ENCODE results near the gene NOL7.

The NOL7 gene

DNA sequence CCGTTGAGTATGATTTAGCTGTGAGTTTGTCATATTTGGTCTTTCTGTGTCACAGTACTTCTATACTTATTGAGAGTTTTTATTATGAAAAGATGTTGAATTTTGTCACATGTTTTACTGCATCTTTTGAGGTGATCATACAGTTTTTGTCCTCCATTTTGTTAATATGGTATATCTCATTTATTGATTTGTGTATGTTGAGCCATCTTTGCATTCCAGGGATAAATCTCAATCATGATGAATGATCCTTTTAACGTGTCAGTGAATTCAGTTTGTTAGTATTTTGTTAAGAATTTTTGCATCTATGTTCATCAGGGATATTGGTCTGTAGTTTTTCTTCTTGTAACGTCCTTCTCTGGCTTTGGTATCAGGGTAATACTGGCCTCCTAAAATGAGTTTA lies 37.2 kb upstream of the NOL7 start:
- no peak for FAIRE-seq

DNA sequence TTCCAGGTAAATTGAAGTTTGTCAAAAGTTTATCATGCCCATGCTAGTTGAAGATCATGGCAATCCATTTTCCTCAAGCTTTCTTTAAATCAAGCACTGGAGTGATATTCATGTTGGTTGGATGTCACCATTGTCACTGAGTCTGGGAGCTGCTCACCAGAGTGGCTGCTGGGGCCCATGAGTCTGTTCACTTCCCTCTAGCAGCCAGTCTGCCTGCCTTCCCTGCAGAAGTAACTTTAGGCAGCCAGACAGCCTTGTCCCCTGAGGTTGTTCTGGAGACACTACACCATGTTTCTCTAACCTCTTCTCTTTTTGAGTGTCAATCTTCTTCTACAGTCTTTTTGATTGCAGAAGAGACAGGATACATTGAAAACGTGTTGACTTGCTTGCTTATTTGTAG lies 35.2 kb upstream of the NOL7 start:
- FAIRE-seq (no peak), DNase-seq (ENCODE audit: insufficient read length) (no peak)
- TF ChIP-seq POLR2A (IDR thresholded peaks at IDR 0.05; ENCODE audit: low read depth, low read length) (no peak), TAF1 (IDR thresholded peaks at IDR 0.05; ENCODE audit: borderline replicate concordance, low read depth, low read length) (no peak), POLR2AphosphoS5 (IDR thresholded peaks at IDR 0.05; ENCODE audit: low read depth, low read length) (no peak)

More for the DNA sequence above, 37.2 kb upstream of the NOL7 start:
- TF ChIP-seq POLR2A (IDR thresholded peaks at IDR 0.05; ENCODE audit: low read depth, low read length), result no peak
- TF ChIP-seq TAF1 (IDR thresholded peaks at IDR 0.05; ENCODE audit: borderline replicate concordance, low read depth, low read length), result no peak
- TF ChIP-seq POLR2AphosphoS5 (IDR thresholded peaks at IDR 0.05; ENCODE audit: low read depth, low read length), result no peak
- no peak for DNase-seq (ENCODE audit: insufficient read length)

DNA sequence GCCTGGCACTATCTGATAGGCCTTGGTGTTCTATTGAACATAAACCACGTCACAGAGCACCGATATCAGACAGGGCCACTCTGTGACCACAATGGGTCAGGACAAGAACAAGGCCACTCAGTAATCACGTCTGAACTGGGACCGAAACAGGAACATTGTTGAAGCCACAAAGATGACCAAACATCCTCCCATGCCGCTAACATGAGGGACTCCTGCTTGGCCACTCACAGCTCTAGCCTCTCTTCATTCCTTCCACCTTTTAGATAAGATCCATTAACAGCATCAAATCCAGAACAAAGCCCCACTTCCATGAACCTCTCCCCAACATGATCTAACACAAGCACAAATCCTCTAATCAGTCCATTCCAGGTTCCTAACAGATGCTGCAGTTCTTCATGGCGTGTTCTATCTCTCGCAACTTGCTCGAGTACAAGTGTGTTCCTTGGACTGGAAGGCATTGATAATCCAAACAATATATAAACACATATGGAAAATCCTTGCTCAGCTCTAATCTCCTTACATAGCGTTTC lies 33.4 kb upstream of the NOL7 start:
- TF ChIP-seq POLR2AphosphoS5 (IDR thresholded peaks at IDR 0.05; ENCODE audit: low read depth, low read length) (no peak), TAF1 (IDR thresholded peaks at IDR 0.05; ENCODE audit: borderline replicate concordance, low read depth, low read length) (no peak), POLR2A (IDR thresholded peaks at IDR 0.05; ENCODE audit: low read depth, low read length) (no peak)
- DNase-seq (ENCODE audit: insufficient read length) (no peak), FAIRE-seq (peak; percentile 38)

DNA sequence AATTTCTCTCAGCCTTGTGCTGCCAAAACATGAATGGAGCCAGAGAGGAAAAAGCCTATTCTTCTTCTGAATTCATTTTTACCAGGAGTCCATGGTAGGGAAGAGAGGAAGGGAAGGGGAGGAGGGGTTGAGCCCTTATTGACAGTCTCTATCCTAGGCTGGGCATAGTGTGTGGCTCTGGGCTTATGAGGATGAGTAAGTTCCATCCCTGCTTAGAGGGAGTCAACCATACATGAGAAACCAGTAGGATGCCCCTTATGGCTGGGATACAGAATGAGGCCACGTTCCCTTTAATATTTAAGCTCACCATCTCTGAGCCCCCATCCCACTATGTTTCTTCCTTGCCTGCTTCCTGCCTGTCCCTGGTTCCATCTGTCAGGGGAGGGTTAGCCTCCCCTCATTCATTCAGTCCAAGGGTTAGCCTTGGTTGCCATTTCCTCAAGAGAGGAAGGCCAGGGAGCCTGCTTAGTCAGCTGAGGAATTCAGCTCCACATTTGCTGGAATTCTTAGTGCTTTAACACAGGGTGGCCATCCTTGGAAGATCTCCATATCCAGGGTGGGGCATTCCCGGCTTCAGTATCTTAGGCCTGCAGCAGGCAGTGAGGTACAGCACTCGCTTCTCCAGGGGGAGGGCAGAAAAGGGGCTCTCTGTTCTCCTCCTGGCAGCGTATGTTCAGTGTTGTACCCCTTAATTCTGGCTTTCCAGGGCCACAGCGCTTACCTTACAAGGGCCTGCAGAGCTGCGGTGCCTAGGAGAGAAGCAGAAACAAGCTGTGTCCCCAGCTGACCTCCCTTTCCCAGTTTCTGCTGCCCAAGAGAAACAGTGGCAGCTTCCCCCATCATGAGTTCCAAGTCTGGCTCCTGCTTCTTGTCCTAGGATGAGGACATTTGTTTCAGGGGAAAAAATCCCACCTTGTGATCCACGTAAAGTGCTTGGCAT lies 28.3 kb upstream of the NOL7 start:
- no peak for FAIRE-seq
- DNase-seq (ENCODE audit: insufficient read length), result no peak

DNA sequence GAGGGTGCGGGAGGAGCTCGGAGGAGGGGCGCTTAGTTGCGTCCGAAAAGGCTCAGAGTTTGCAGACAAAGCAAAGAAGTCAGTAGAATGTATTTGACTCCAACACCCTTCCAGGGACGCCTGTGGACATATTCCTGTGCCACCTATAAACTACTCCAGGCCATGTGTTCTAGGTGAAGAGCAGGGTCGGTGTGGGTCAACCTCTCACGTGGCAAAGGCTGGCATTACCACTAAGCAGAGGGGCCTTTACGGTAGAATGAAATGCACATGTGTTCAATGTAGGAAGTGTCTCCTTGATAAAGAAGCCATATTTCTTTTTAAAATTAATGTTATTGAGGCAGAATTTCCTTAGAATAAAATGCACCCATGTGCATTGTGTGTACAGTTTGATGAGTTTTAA lies 25.3 kb upstream of the NOL7 start:
- no peak for FAIRE-seq

More for the DNA sequence above, 28.3 kb upstream of the NOL7 start:
- TF ChIP-seq POLR2AphosphoS5 (IDR thresholded peaks at IDR 0.05; ENCODE audit: low read depth, low read length) (no peak), TAF1 (IDR thresholded peaks at IDR 0.05; ENCODE audit: borderline replicate concordance, low read depth, low read length) (no peak), POLR2A (IDR thresholded peaks at IDR 0.05; ENCODE audit: low read depth, low read length) (no peak)

DNA sequence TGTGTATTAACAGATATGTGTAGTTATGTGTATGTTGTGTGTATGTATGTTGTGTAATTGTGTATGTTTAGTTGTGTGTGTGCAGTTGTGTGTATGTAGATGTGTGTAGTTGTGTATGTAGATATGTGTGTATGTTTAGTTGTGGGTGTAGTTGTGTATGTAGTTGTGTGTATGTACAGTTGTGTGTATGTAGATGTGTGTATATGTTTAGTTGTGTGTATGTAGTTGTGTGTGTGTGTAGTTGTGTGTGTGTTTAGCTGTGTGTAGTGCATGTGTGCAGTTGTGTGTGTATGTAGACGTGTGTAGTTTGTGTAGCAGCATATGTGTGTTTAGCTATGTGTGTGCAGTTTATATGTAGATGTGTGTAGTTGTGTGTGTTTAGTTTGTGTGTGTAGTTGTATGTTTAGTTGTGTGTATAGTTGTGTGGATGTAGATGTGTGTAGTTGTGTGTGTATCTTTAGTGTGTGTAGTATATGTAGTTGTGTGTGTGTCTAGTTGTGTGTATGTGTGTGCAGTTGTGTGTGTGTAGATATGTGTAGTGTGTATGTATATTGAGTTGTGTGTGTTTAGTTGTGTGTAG lies 24.5 kb upstream of the NOL7 start:
- DNase-seq (ENCODE audit: insufficient read length) (no peak), FAIRE-seq (peak; percentile 51)
- TF ChIP-seq POLR2AphosphoS5 (IDR thresholded peaks at IDR 0.05; ENCODE audit: low read depth, low read length), result no peak
- TF ChIP-seq POLR2A (IDR thresholded peaks at IDR 0.05; ENCODE audit: low read depth, low read length), result no peak
- TF ChIP-seq TAF1 (IDR thresholded peaks at IDR 0.05; ENCODE audit: borderline replicate concordance, low read depth, low read length), result no peak

More for the DNA sequence above, 25.3 kb upstream of the NOL7 start:
- TF ChIP-seq TAF1 (IDR thresholded peaks at IDR 0.05; ENCODE audit: borderline replicate concordance, low read depth, low read length) (no peak), POLR2A (IDR thresholded peaks at IDR 0.05; ENCODE audit: low read depth, low read length) (no peak), POLR2AphosphoS5 (IDR thresholded peaks at IDR 0.05; ENCODE audit: low read depth, low read length) (no peak)
- DNase-seq (ENCODE audit: insufficient read length), result no peak

DNA sequence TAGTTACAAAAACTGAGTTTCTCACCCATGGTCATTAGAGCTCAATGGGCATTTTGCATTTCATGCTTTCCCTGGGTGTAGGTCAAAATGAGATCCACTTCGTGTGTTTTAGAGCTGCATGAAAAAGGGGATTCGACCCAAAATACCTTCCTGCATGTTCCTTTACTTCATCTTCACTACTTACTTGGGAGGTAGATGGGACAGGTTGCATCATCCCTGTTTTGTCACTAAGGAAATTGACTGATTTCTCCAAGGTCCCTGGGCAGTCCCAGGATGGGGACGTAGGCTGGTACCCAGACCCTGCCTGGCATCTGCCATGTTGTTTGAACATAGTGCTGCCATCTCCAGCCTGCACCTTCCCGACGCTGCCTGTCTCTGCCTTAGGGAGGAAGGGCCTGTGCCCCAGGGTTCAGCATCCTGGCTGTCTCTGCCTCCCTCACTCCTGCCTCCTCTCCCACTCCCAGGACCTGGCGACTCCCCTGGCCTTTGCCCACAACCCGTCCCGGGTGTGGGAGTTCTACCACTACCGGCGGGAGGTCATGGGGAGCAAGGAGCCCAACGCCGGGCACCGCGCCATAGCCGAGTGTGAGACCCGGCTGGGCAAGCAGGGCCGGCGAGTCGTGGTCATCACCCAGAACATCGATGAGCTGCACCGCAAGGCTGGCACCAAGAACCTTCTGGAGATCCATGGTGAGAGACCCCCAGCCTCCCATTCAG lies 23.8 kb upstream of the NOL7 start:
- FAIRE-seq (no peak), DNase-seq (ENCODE audit: insufficient read length) (no peak)
- TF ChIP-seq TAF1 (IDR thresholded peaks at IDR 0.05; ENCODE audit: borderline replicate concordance, low read depth, low read length), result no peak
- no peak for TF ChIP-seq POLR2A (IDR thresholded peaks at IDR 0.05; ENCODE audit: low read depth, low read length)
- TF ChIP-seq POLR2AphosphoS5 (IDR thresholded peaks at IDR 0.05; ENCODE audit: low read depth, low read length), result no peak

DNA sequence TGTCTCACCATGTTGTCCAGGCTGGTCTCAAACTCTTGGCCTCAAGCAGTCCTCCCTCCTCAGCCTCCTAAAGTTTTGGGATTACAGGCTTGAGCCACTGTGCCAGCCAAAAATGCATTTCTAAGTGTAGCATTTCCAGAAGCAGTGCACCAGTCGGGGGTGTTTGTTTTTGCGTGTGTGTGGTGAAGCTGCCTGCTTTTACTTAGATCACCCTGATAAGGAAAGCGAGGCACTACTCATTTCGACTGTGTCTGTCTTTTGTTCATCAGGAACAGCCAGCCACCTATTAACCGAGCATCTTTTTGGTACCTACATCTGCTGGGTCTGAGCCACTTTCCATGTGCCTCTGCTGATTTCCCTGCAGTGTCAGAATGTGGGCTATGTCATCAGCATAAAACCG lies 22.0 kb upstream of the NOL7 start:
- no peak for FAIRE-seq
- DNase-seq (ENCODE audit: insufficient read length), result no peak
- no peak for TF ChIP-seq POLR2A (IDR thresholded peaks at IDR 0.05; ENCODE audit: low read depth, low read length)
- TF ChIP-seq POLR2AphosphoS5 (IDR thresholded peaks at IDR 0.05; ENCODE audit: low read depth, low read length), result no peak

DNA sequence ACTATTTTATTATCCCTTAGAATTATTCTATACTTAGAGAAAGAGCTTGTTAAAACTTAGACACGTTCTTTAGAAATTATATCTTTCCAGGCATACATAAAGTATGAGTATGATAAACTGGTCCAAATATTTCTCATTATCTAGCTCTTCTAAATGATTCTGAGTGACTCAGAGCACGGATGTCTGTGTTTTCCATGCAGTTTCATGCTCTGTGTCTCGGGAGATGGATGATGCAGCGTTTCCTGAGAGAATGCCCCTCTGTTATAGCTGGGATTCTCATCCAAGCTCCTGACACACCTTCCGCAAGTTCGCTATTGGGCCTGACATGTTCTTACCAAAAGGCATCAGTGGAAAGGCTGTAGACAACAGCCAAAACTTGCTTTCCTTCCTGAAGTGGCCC lies 21.4 kb upstream of the NOL7 start:
- no peak for FAIRE-seq
- no peak for DNase-seq (ENCODE audit: insufficient read length)
- TF ChIP-seq TAF1 (IDR thresholded peaks at IDR 0.05; ENCODE audit: borderline replicate concordance, low read depth, low read length) (no peak), POLR2A (IDR thresholded peaks at IDR 0.05; ENCODE audit: low read depth, low read length) (no peak), POLR2AphosphoS5 (IDR thresholded peaks at IDR 0.05; ENCODE audit: low read depth, low read length) (no peak)

DNA sequence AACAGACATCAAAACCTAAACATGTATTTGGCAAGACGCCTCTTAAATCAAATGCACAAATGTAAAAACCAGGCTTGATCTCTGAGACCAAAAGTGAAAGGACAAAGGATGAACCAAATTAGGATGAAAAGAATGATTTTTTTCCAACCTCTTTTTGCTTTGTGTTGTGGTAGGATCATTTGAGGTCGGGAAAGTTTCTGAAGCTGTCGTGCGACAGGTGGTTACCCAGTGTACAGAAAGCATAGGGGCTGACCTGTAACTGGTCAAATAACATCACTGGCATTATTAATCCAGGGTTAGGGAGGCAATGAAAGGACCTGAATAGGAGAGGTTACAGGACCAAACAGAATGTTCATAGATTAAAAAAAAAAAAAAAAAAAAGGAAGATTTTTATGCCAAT lies 18.1 kb upstream of the NOL7 start:
- FAIRE-seq (no peak), DNase-seq (ENCODE audit: insufficient read length) (no peak)
- TF ChIP-seq POLR2A (IDR thresholded peaks at IDR 0.05; ENCODE audit: low read depth, low read length) (no peak), TAF1 (IDR thresholded peaks at IDR 0.05; ENCODE audit: borderline replicate concordance, low read depth, low read length) (no peak), POLR2AphosphoS5 (IDR thresholded peaks at IDR 0.05; ENCODE audit: low read depth, low read length) (no peak)

DNA sequence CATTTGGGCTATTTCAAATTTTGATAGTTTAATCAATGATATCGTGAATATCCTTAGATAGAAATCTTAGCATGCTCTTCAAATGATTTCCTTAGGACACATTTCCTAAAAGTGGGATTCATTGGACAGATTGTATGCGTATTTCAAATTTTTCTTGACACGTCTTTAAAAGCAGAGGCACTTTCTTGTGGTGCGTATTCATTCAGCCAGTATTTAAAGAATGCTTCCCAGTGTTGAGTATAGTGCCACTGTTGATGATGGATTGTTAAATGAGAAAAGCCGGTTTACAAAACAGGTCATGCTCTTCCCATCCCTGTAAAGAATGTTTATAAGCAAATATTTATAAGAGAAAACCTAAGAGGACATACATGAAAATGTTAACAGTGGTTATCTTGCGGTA lies 15.1 kb upstream of the NOL7 start:
- DNase-seq (ENCODE audit: insufficient read length) (no peak), FAIRE-seq (no peak)
- no peak for TF ChIP-seq TAF1 (IDR thresholded peaks at IDR 0.05; ENCODE audit: borderline replicate concordance, low read depth, low read length)
- TF ChIP-seq POLR2A (IDR thresholded peaks at IDR 0.05; ENCODE audit: low read depth, low read length), result no peak
- no peak for TF ChIP-seq POLR2AphosphoS5 (IDR thresholded peaks at IDR 0.05; ENCODE audit: low read depth, low read length)

All from GM12892 (cell line).